GM12801 (cell line): ENCODE measurements around the gene GJD3.

Source experiments
- CTCF ChIP-seq: IDR thresholded peaks from one replicate; pipeline ENCODE4 v1.5.1; 2011; ENCODE audit warnings: control low read depth; ENCODE audit not compliant: insufficient read length; ENCODE audit errors: extremely low read depth

The GJD3 gene

GRCh38 chr17:40399185-40399584 lies 34.6 kb upstream of the GJD3 start:
- no peak for TF ChIP-seq CTCF

GRCh38 chr17:40382251-40382650 lies 17.7 kb upstream of the GJD3 start:
- TF ChIP-seq CTCF = no peak

- no peak for TF ChIP-seq CTCF
These were observed 14.4 kb upstream of the GJD3 start for GRCh38 chr17:40378966-40379365.

GRCh38 chr17:40377832-40378231 lies 13.3 kb upstream of the GJD3 start:
- no peak for TF ChIP-seq CTCF

GRCh38 chr17:40374821-40375498 lies 10.4 kb upstream of the GJD3 start:
- no peak for TF ChIP-seq CTCF

- TF ChIP-seq CTCF = no peak
These were observed 9.5 kb upstream of the GJD3 start for GRCh38 chr17:40373999-40374398.

GRCh38 chr17:40373324-40373723 lies 8.8 kb upstream of the GJD3 start:
- TF ChIP-seq CTCF = no peak
